Prostate gland (tissue), 2 donors: ENCODE results near the gene HTR3D. TPM values are rescaled to one million over a fixed set of nuclear protein-coding genes. Genes with fewer than 3 reads are reported as not detected.

ENCODE experiments used
- DNase-seq: peaks from one replicate; pipeline ENCODE4 v3.0.0-alpha.2; 2019; ENCODE audit warnings: low spot score
- H3K27ac ChIP-seq, 2 donors: fragments of 200-600 bp; sonication (generic); 2 replicates each; pipeline ENCODE4 v1.5.1; 2017 to 2019
- H3K27me3 ChIP-seq: fragments of 200-600 bp; sonication (generic); replicated peaks from 2 replicates; pipeline ENCODE4 v1.5.1; 2019; ENCODE audit not compliant: insufficient read depth
- H3K36me3 ChIP-seq, 2 donors: fragments of 200-600 bp; sonication (generic); 1 replicate in 1 of 2; 2 replicates in 1 of 2; pipeline versions ENCODE4 v1.5.1 to v1.8.1; 2017 to 2019
- H3K4me1 ChIP-seq: fragments of 200-600 bp; sonication (generic); replicated peaks from 2 replicates; pipeline ENCODE4 v1.5.1; 2019
- H3K4me3 ChIP-seq, 2 donors: fragments of 200-600 bp; sonication (generic); 2 replicates each; pipeline ENCODE4 v1.5.1; 2017 to 2019
- H3K9me3 ChIP-seq: fragments of 200-600 bp; sonication (generic); 2 replicates; pipeline ENCODE4 v1.5.1; 2017
- POLR2A ChIP-seq: fragments of 450-650 bp; IDR thresholded peaks from one replicate; pipeline ENCODE4 v1.6.1; 2016; ENCODE audit warnings: antibody characterized with exemption, mild to moderate bottlenecking
- POLR2AphosphoS5 ChIP-seq: sonication (generic); formaldehyde crosslinking; IDR thresholded peaks from one replicate; pipeline ENCODE4 v1.6.1; 2017; ENCODE audit warnings: antibody characterized with exemption
- WGBS: methylation state at CpG from one replicate; pipeline ENCODE4 v1.1.5; 2018; 5-methylcytosine and 5-hydroxymethylcytosine counted together
- intact Hi-C: fragments of 100-400 bp; cut with DNase I; formaldehyde crosslinking; loops from one replicate; pipeline ENCODE4 v1.14.2; 2022
- total RNA-seq, 2 donors: library from RNA; depleted of rRNA; stranded (reverse); fragments of >200 nt; gene quantifications; one replicate each; pipeline ENCODE4 v1.1.0, GENCODE V29; 2016
- TF ChIP-seq, protein P1 (sequence below), 4 experiments: fragments of 200-600 bp in 2 of 4; fragments of 450-650 bp in 2 of 4; sonication (generic) in 2 of 4; IDR thresholded peaks; 1 replicate in 3 of 4; 2 replicates in 1 of 4; pipeline ENCODE4 v1.5.1; 2016 to 2019; ENCODE audit warnings: antibody characterized with exemption in 4 of 4, mild to moderate bottlenecking in 2 of 4, moderate library complexity in 2 of 4

HTR3D gene
- total RNA-seq, 2 donors from 2014 or later, result not detected

- Histone ChIP-seq H3K27ac (no peak overlapping the region), H3K36me3 (no peaks in the 10 kb centered on the region), H3K9me3 (no peaks in the 10 kb centered on the region), H3K27me3 (no peaks in the 10 kb centered on the region), H3K4me1 (peaks cover 25% of the 10 kb centered on the region), H3K4me3 (no peak overlapping the region)
- no peak for TF ChIP-seq POLR2AphosphoS5
- TF ChIP-seq, protein P1, sequence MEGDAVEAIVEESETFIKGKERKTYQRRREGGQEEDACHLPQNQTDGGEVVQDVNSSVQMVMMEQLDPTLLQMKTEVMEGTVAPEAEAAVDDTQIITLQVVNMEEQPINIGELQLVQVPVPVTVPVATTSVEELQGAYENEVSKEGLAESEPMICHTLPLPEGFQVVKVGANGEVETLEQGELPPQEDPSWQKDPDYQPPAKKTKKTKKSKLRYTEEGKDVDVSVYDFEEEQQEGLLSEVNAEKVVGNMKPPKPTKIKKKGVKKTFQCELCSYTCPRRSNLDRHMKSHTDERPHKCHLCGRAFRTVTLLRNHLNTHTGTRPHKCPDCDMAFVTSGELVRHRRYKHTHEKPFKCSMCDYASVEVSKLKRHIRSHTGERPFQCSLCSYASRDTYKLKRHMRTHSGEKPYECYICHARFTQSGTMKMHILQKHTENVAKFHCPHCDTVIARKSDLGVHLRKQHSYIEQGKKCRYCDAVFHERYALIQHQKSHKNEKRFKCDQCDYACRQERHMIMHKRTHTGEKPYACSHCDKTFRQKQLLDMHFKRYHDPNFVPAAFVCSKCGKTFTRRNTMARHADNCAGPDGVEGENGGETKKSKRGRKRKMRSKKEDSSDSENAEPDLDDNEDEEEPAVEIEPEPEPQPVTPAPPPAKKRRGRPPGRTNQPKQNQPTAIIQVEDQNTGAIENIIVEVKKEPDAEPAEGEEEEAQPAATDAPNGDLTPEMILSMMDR (IDR thresholded peaks at IDR 0.05), result no peak
- TF ChIP-seq POLR2A, result no peak
- WGBS, result 58% methylated on average over 11 of the region's 11 CpGs
- no peak for DNase-seq
- intact Hi-C loops, result no loop called here
These were observed 44.4 kb upstream of the HTR3D start for GRCh38 chr3:183987000-183987600.

DNA sequence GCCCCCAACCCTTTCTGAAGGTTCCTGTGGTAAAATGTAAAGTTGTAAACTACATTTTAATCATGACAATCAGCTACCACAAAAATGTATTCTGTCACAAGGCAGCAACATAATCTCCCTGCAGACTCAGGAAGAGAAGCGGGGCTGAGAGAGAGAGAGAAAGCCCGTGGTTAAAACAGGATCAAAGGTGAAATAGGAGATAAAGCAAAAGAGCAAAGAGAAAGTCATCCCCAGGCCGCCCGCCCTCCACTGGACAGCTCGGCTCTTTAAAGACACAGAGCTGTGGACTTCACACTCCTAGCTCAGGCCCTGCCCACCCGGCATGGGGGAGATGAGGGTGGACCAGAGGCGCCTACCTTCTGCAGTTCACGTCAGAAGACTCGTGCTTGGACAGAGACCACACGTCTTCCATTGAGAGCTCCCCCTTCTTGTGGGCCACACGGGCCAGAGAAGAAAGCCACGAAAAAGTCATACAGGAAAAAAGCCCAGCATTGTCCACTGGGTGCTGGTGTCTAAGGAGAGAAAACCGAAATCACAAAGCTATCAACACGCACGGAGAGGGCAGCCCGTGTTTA is 43.2 kb upstream of the HTR3D start:
- 83% methylated on average over 16 of the region's 16 CpGs for WGBS
- no peaks in the 10 kb centered on the region for H3K36me3 ChIP-seq
- no peak for TF ChIP-seq POLR2AphosphoS5
- no peak for TF ChIP-seq POLR2A
- TF ChIP-seq, protein P1 (IDR thresholded peaks at IDR 0.05), result no peak
- H3K4me3 ChIP-seq, result no peak overlapping the region
- H3K9me3 ChIP-seq, result no peaks in the 10 kb centered on the region
- no peak overlapping the region for H3K27ac ChIP-seq
- no peaks in the 10 kb centered on the region for H3K27me3 ChIP-seq
- H3K4me1 ChIP-seq, result peaks cover 21% of the 10 kb centered on the region
- DNase-seq, result no peak
- intact Hi-C loops, result no loop called here

- Histone ChIP-seq H3K9me3 (no peaks in the 10 kb centered on the region), H3K4me1 (no peaks in the 10 kb centered on the region), H3K36me3 (no peaks in the 10 kb centered on the region), H3K4me3 (no peak overlapping the region), H3K27ac (no peak overlapping the region), H3K27me3 (no peaks in the 10 kb centered on the region)
- intact Hi-C loops, result no loop called here
- TF ChIP-seq POLR2AphosphoS5 (peak; percentile 52), POLR2A (no peak)
- no peak for DNase-seq
- 44% methylated on average over 5 of the region's 5 CpGs for WGBS
These were observed 40.1 kb upstream of the HTR3D start for GRCh38 chr3:183991403-183991802.

DNA sequence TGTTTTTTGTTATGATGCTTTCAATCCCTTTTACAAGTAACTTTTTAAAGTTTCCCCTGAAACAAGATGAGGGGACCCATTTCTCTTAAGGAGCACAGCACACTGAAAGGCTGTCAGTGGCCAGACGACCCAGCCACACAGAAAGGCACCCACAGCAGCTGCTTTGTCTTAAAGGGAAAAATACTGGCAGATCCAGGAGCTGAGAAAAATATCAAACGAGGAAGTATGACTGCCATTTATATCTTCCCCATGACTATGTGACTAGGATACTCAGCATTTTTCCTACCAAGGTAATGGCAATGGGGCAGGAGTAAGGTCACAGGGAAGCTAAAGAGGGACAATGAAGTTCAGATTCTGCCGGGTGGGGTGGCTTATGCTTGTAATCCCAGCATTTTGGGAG is 29.8 kb upstream of the HTR3D start:
- no peak for DNase-seq
- Histone ChIP-seq H3K4me3 (no peak overlapping the region), H3K36me3 (no peaks in the 10 kb centered on the region), H3K9me3 (no peaks in the 10 kb centered on the region), H3K27me3 (no peaks in the 10 kb centered on the region), H3K4me1 (no peaks in the 10 kb centered on the region), H3K27ac (no peak overlapping the region)
- TF ChIP-seq POLR2A (no peak), POLR2AphosphoS5 (no peak)
- TF ChIP-seq, protein P1 (IDR thresholded peaks at IDR 0.05), result no peak
- intact Hi-C loops, result no loop called here
- WGBS, result 67% methylated on average over 3 of the region's 3 CpGs

GRCh38 chr3:184002469-184002868 is 29.1 kb upstream of the HTR3D start:
- Histone ChIP-seq H3K36me3 (no peaks in the 10 kb centered on the region), H3K4me1 (no peaks in the 10 kb centered on the region), H3K27me3 (no peaks in the 10 kb centered on the region), H3K9me3 (no peaks in the 10 kb centered on the region), H3K27ac (no peak overlapping the region), H3K4me3 (no peak overlapping the region)
- no peak for TF ChIP-seq POLR2A
- TF ChIP-seq, protein P1 (IDR thresholded peaks at IDR 0.05), result no peak
- TF ChIP-seq POLR2AphosphoS5, result no peak
- WGBS, result 87% methylated on average over 11 of the region's 11 CpGs
- intact Hi-C loops, result no loop called here
- DNase-seq, result no peak
